Measurements from ENCODE around the gene PARD3B.

PARD3B gene

DNA sequence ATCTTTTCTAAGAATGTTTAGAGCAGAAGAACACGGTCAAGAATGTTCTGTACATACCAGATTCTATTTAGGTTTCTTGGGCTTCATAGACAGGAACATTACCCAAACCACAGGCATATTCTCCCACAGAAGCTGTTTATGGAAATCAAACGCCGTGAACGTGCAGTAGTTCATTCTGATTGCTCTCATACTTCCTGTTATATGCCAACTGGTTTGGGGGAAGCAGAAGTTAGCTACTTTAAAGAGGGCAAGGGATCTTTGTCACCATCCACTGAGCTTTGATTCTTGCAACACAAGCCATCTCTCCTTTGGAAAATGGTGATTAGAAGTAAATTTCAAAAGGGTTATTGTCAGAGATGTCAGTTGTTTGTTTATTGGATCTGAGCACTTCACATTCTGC is 954.8 kb downstream of the PARD3B start:
- DNase-seq = no peak

- DNase-seq = no peak
Observed at GRCh38 chr2:205500951-205501350, 955.7 kb downstream of the PARD3B start.

DNA sequence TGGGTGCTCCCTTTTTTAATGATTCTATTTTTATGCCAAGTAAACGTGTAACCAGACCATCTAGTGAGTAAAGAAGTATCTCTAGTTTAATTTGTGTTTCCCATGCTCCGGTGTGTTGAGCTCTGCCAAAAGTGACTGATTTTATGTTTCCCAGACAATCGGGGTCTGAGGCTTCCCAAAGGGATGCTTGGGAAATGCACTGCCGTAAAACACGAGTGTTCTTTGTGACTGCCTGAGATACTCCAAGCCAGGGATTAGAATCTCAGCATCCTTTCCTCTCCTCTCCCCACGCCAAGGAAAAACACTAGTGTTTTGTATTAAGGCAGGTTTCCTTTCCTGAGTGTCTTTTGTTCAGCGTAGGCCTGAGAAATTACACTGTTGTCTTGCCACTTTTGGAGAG is 956.6 kb downstream of the PARD3B start:
- DNase-seq = no peak

DNA sequence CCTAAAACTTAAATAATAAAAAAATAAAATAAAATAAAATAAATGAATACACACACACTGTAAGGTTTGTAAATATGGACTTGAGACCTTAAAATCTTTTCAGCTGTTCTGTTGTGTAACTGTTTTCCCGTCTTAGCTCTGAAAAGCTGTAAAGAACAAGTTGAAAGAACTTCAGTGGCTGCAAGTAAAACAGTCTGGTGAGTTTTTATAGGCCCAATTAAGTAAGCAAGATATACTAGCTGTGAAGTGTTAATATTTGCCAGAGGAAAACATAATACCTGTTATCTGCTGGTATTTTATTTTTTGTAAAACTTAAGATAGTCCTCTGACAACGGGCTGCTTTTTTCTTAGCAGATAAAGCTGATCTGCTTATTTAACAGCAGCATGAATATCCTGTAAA is 960.1 kb downstream of the PARD3B start:
- no peak for DNase-seq

DNA sequence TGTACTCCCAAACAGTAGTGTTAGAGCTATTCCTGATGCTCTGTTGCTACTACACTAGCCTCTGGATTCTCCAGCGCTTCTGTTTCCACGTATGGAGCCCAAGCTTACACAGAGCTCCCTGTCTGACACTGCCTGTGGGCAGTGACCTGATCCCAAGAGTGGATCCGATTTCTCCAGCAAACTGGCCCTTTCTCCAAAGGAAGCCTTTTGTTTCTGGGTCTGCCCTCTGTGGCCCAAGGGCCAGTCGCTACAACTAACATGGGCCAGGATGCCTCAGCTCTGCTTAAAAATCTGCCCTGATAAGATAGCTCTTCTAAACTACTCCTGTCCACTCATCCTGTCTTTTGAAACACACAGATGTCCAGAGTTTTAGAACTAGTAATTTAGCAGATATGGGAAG is 964.4 kb downstream of the PARD3B start:
- DNase-seq = no peak

GRCh38 chr2:205510345-205510744 is 965.1 kb downstream of the PARD3B start:
- no peak for DNase-seq

DNA sequence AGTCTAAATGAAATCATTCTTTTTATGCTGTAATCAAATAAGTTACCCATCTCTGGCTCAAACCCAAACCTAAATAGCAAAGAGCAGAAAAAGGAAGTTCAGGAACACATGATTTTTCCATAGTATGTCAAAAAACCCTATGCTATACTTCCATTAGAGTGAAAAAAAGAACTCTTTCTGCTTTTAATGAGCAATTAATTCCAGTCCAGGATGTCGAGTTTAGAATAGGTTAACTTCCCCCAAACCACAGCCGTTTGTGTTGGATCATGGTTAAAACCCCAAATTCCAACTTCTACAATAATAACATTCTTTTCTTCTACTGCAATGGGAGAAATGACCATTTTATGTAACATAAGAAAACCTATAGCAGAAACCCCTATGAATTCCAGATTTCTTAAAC is 965.9 kb downstream of the PARD3B start:
- DNase-seq = no peak

DNA sequence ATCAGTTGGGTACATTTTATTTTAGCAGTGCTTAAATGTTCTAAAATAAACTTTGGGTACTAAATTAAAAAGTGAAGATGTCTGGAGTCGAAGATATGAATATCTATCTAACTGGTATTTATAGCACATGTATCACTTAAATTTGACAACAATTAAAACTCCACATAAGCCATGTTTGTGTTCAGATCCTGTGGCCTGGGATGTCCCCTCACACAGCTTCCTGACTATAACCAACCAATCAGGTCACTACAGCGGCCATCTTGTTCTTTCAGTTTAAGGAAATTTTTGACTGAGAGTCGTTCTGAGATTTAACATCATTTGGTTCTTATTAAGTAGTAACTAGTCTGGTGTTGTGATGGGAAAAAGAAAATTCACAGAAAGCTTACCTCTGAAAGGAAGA is 966.4 kb downstream of the PARD3B start:
- DNase-seq = no peak

DNA sequence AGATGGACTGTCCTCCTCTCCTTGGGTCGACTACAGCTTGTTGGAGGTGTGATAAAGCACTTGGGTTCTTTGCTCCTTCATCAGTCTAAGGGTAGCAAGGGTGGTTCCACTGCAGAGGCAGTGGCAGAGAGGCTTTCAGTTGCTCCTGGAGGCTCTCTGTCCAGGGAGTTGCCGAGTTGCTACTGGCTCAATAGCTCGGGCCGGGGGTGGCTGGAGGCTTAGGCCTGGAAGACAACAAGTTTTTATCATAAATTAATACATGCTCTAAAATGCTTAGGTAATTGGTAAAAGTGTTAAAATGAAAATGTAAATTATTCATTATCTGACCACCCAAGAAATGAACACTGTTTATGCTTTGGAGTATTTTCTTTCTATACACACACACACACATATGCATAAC is 975.0 kb downstream of the PARD3B start:
- no peak for DNase-seq

DNA sequence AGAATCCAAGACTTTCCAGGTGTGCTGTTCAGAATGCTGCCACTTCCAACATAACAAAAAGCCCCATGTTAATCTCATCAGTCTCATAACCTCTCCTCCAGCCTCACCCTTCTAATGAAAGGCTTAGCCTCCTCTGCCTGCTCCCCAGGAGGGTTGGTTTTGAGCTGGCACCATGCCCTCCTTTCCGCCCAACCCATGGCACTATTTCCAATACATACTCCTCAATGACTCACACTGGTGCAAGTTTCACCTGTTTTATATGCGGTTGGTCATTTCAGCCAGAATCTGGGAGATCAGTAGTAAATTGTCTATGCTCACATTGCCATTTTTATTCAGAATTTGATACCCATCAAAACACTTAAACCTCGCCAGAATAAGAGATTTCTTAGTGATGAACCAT is 979.4 kb downstream of the PARD3B start:
- DNase-seq = no peak

GRCh38 chr2:205527801-205528200 is 982.5 kb downstream of the PARD3B start:
- no peak for DNase-seq

DNA sequence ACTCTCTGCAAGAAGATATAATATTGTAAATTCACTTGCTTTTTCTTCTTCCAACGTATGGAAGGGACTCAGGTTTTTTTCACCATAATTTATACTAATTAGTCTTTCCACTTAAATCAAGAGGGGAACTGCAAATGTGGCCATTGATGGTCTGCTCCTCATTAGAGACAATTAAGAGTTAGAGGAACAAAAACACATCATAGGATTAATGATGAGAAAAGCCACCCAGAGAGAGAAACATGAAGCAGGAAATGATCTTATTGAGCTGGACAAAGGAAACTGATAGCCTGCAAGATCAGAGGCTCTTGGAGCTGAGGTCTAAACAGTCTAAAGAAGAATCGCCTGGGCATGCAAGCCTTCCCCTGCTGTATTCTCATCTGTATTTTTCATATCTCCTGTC is 985.8 kb downstream of the PARD3B start:
- no peak for DNase-seq

- DNase-seq = no peak
Observed at GRCh38 chr2:205531489-205532148, 986.3 kb downstream of the PARD3B start.

- no peak for DNase-seq
Observed at GRCh38 chr2:205535001-205535400, 989.7 kb downstream of the PARD3B start.

DNA sequence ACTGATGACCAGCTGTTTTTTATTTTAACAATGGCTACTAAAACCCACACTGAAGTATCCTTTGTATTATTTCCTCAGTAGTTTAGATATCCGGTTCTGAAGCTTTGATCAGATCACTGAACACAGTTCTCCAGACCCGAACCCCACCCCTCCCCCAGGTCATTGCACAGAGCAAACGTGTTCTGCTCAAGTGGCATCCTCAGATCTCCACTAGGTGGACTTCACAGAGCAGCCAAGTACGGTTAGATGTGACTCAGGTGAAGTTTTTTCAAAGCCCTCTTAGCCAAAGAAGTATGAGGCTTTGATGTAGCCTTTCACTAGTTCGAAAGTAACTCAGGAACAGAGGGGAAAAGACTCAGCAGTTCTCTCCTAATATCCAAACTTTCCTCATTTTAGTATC is 994.3 kb downstream of the PARD3B start:
- DNase-seq = no peak

- no peak for DNase-seq
Observed at GRCh38 chr2:205540036-205540435, 994.8 kb downstream of the PARD3B start.

GRCh38 chr2:205543262-205543843 is 998.1 kb downstream of the PARD3B start:
- DNase-seq = no peak

- DNase-seq = no peak
Observed at GRCh38 chr2:205543937-205544702, 998.8 kb downstream of the PARD3B start.

DNA sequence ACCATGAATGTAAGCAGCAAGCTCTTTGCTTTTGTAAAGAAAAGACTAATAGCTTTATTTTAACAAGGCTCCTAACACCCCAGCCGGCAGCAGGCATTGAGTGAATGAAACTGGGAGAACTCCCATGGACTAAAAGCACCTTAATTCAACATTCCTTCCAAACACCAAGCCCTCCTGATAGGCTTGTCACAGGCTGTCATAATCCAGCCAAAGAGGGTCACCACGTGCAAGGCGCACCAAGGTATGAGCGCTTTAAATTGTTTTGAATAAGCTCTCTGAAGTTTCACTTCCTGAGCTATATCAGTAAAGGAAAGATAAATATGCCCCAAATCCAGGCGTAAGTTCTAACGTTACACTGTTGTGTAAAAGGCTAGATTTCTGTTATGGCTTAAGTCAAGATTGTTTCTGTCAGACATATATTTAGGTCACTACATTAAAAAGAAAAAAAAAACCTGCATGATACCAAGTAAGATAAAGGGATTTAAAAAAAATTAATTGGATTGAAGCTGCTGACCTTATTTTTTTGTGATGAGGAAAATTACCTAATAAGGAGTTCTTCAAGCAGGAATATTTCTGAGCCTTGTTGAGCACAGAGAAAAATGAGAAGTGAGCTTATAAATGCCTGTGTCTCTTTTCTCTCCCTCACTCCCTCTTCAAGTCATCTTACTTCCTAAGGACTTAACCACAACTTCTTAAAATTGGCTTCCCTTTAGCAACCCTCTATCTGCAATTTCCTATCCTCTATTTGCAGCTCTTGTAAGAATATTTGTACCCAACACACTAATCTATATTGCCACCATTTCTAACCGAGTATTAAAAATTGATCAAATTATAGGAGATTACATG is 1000.9 kb downstream of the PARD3B start:
- DNase-seq = no peak

GRCh38 chr2:205555566-205556230 is 1010.4 kb downstream of the PARD3B start:
- no peak for DNase-seq

DNA sequence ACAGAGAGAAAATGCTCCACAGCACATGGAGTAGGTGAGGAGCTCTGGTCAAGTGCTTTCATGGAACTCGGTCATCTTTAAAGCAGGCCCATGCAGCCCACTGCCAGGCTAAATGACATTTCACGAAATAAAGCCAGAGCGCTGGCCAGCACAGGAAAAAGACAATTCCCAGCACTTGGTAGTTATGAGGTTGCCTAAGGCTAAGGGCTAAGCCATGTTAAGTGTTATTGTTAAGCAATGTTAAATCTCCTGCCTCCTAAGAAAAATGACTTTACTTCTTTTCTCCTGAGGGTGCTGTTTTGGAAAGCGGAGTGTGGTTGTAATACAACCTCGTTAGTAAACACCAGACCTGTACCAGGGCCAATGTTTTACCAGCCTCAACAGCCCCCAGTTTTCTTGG is 1011.1 kb downstream of the PARD3B start:
- DNase-seq = no peak

DNA sequence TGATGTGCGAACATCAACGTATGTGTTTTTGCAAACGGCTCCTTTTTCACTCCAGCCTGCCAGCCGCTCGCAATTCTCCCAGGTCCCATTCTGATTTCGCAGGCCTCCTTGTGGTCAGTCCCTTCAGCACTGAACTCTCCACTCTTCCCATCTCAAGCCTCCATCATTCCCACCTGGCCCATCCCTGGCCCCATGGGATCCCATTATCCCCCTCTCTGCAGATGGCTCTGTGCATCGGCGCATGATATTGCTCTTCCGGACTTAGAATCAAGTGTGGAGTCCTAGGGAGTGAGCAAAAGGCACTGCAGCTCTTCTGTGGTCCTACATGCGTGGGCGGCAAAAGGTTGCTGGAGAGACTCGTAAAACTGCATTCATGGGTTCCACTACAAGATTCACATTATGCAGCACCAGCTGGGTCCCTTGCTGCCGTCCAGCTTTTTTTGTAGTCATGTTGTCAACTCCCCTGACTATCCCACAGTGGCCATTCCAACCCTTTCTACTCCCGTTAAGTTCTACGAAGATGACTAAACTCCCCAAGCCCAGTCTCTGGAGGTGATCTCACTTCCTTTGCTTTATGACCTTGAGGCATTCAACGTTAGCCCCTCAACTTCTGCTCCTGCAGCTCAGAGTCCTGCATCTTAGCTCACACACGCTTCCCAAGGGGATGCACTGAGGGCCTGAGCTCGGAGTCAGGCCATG is 1011.7 kb downstream of the PARD3B start:
- no peak for DNase-seq
